CD4-positive, alpha-beta memory T cell (primary cell): Measurements from ENCODE around the gene MAP3K20. TPM values are rescaled to one million over a fixed set of nuclear protein-coding genes. Genes with fewer than 3 reads are reported as not detected.
A peak's percentile ranks its signal among the peaks of the same experiment; 100 is the strongest.

Experiments used
- CTCF ChIA-PET: fragments of 350-600 bp; sonication (Branson Sonifier 250); formaldehyde crosslinking; loops from one replicate; lab custom pipeline; 2021; ENCODE audit warnings: inconsistent platforms; ENCODE audit not compliant: partially characterized antibody; lab: Charles Lee
- POLR2A ChIA-PET: fragments of 350-600 bp; sonication (Branson Sonifier 250); formaldehyde crosslinking; loops from one replicate; lab custom pipeline; 2021; ENCODE audit not compliant: partially characterized antibody; lab: Charles Lee
- DNase-seq, 5 donors: peaks; one replicate each; pipeline versions ENCODE4 v3.0.0 to v3.0.0-alpha.2; 2020 to 2022; ENCODE audit warnings: mixed read lengths in 1 of 5
- H3K27ac ChIP-seq: one replicate; pipeline ENCODE4 v1.7.0; 2013; ENCODE audit warnings: low read depth, low read length
- H3K27me3 ChIP-seq: 2 replicates; pipeline ENCODE4 v1.7.0; 2013; ENCODE audit warnings: mild to moderate bottlenecking, low read length, moderate library complexity; ENCODE audit not compliant: insufficient read depth
- H3K36me3 ChIP-seq: 2 replicates; pipeline ENCODE4 v1.7.0; 2013; ENCODE audit warnings: mild to moderate bottlenecking, low read length, moderate library complexity; ENCODE audit not compliant: insufficient read depth
- H3K4me1 ChIP-seq: 2 replicates; pipeline ENCODE4 v1.7.0; 2013; ENCODE audit warnings: mild to moderate bottlenecking, low read length, moderate library complexity; ENCODE audit not compliant: insufficient read depth
- H3K4me3 ChIP-seq, 2 donors: one replicate each; pipeline ENCODE4 v1.7.0; 2013; ENCODE audit warnings: low read length in 2 of 2, mild to moderate bottlenecking in 1 of 2
- H3K9me3 ChIP-seq, 2 donors: one replicate each; pipeline ENCODE4 v1.7.0; 2013; ENCODE audit warnings: low read length in 2 of 2, control low read depth in 1 of 2; ENCODE audit not compliant: control insufficient read depth in 1 of 2
- H3K27ac Mint-ChIP-seq, 7 donors: one replicate each; pipeline ENCODE4 v1.8.0; 2020 to 2021; ENCODE audit warnings: mixed read lengths in 7 of 7, mild to moderate bottlenecking in 6 of 7, inconsistent platforms in 3 of 7, moderate library complexity in 3 of 7
- H3K27me3 Mint-ChIP-seq, 2 donors: one replicate each; pipeline ENCODE4 v1.8.0; 2020 to 2021; ENCODE audit warnings: mixed read lengths in 2 of 2
- H3K36me3 Mint-ChIP-seq, 2 donors: one replicate each; pipeline ENCODE4 v1.8.0; 2020 to 2021; ENCODE audit warnings: mixed read lengths in 2 of 2, inconsistent platforms in 1 of 2, mild to moderate bottlenecking in 1 of 2
- H3K4me1 Mint-ChIP-seq, 4 donors: one replicate each; pipeline ENCODE4 v1.8.0; 2020 to 2021; ENCODE audit warnings: mixed read lengths in 4 of 4, mild to moderate bottlenecking in 1 of 4
- H3K4me3 Mint-ChIP-seq, 8 donors: one replicate each; pipeline ENCODE4 v1.8.0; 2020 to 2021; ENCODE audit warnings: mixed read lengths in 8 of 8, mild to moderate bottlenecking in 7 of 8, moderate library complexity in 6 of 8, inconsistent platforms in 3 of 8
- H3K9me3 Mint-ChIP-seq, 8 donors: one replicate each; pipeline ENCODE4 v1.8.0; 2020 to 2021; ENCODE audit warnings: mixed read lengths in 8 of 8, mild to moderate bottlenecking in 5 of 8, inconsistent platforms in 3 of 8, moderate library complexity in 1 of 8
- intact Hi-C: fragments of 100-400 bp; cut with micrococcal nuclease; formaldehyde crosslinking; loops from one replicate; pipeline ENCODE4 v1.15.1; 2023
- polyA plus RNA-seq, 2 donors: library from polyadenylated mRNA; unstranded; fragments of 300-500 nt; fragmentation: Illumina TruSeq; gene quantifications; one replicate each; pipeline ENCODE4 v1.2.3, GENCODE V29; 2021
- total RNA-seq, 2 experiments: library from RNA; stranded (reverse); gene quantifications; one replicate each; pipeline ENCODE4 v1.2.3, GENCODE V29; 2021

MAP3K20 gene
- total and polyA plus RNA-seq, 4 experiments from 2014 or later: 0.67 to 2.5 (median 0.82) TPM

GRCh38 chr2:173215316-173215715 is 139.7 kb downstream of the MAP3K20 start:
- no peak overlapping the region for H3K27ac Mint-ChIP-seq
- no peak for DNase-seq
- H3K4me1 ChIP-seq: no peaks in the 10 kb centered on the region
- no peak overlapping the region for H3K27ac ChIP-seq
- no peak overlapping the region for H3K4me3 ChIP-seq
- H3K36me3 Mint-ChIP-seq: no peaks in the 10 kb centered on the region
- no peak overlapping the region for H3K4me3 Mint-ChIP-seq
- peaks cover 0 to 3% of the 10 kb centered on the region in 2 donors for H3K27me3 Mint-ChIP-seq
- intact Hi-C loops: loop anchor here (10.0 kb wide), 1 partner anchor 1129 kb away; no protein-coding TSS in a partner anchor
- H3K9me3 Mint-ChIP-seq: no peaks in the 10 kb centered on the region
- CTCF ChIA-PET: interaction anchor here (15.0 kb wide), 1 partner anchor 189 kb away, joined by 360 read pairs; no protein-coding TSS in a partner anchor
- H3K27me3 ChIP-seq: no peaks in the 10 kb centered on the region
- peaks cover 3 to 6% (median 4%) of the 10 kb centered on the region in 4 donors for H3K4me1 Mint-ChIP-seq
- no peaks in the 10 kb centered on the region for H3K9me3 ChIP-seq
- no peaks in the 10 kb centered on the region for H3K36me3 ChIP-seq
- POLR2A ChIA-PET: no interaction called here

DNA sequence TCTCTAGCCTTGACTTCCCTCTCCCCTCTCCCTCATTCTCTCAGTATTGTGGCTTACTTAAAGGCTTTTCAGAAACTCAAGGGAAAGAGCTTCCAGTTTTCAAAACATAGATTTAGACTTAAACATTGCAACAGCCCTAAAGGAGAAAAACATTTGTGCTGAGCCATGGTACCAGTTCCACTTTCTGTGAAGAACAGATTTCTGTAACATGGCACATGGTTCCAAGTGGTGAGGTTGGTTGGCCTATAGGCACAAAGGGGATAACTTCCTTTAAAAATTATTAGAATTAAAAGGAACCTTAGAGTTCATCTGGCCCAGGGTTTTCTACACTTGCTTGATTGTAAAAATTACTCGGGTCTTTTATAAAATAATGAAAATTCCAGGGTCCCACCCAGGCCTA is 140.4 kb downstream of the MAP3K20 start:
- no peaks in the 10 kb centered on the region for H3K36me3 Mint-ChIP-seq
- peak overlapping the region in 1 of 8 donors; percentile 42 for H3K4me3 Mint-ChIP-seq
- Histone ChIP-seq H3K27me3 (no peaks in the 10 kb centered on the region), H3K4me1 (no peaks in the 10 kb centered on the region), H3K9me3 (no peaks in the 10 kb centered on the region), H3K36me3 (no peaks in the 10 kb centered on the region), H3K4me3 (no peak overlapping the region), H3K27ac (no peak overlapping the region)
- peaks cover 3 to 4% (median 3%) of the 10 kb centered on the region in 4 donors for H3K4me1 Mint-ChIP-seq
- peaks cover 0 to 2% of the 10 kb centered on the region in 2 donors for H3K27me3 Mint-ChIP-seq
- POLR2A ChIA-PET: no interaction called here
- no peak overlapping the region for H3K27ac Mint-ChIP-seq
- CTCF ChIA-PET: interaction anchor here (0.6 to 15.0 kb wide), 4 partner anchors 7 to 924 kb away, joined by 3 to 360 read pairs (median 18); no protein-coding TSS in a partner anchor
- no peak for DNase-seq
- no peaks in the 10 kb centered on the region for H3K9me3 Mint-ChIP-seq
- intact Hi-C loops: loop anchor here (10.0 kb wide), 1 partner anchor 1129 kb away; no protein-coding TSS in a partner anchor

GRCh38 chr2:173216668-173217067 is 141.0 kb downstream of the MAP3K20 start:
- Histone ChIP-seq H3K36me3 (no peaks in the 10 kb centered on the region), H3K27ac (no peak overlapping the region), H3K4me3 (no peak overlapping the region), H3K9me3 (no peaks in the 10 kb centered on the region), H3K4me1 (no peaks in the 10 kb centered on the region), H3K27me3 (no peaks in the 10 kb centered on the region)
- POLR2A ChIA-PET: no interaction called here
- H3K9me3 Mint-ChIP-seq: no peaks in the 10 kb centered on the region
- no peak overlapping the region for H3K27ac Mint-ChIP-seq
- no peaks in the 10 kb centered on the region for H3K27me3 Mint-ChIP-seq
- no peak overlapping the region for H3K4me3 Mint-ChIP-seq
- peaks cover 3 to 4% (median 3%) of the 10 kb centered on the region in 4 donors for H3K4me1 Mint-ChIP-seq
- CTCF ChIA-PET: interaction anchor here (0.6 to 15.0 kb wide), 4 partner anchors 7 to 923 kb away, joined by 3 to 360 read pairs (median 18); no protein-coding TSS in a partner anchor
- H3K36me3 Mint-ChIP-seq: no peaks in the 10 kb centered on the region
- no peak for DNase-seq
- intact Hi-C loops: loop anchor here (10.0 kb wide), 1 partner anchor 1128 kb away; no protein-coding TSS in a partner anchor

DNA sequence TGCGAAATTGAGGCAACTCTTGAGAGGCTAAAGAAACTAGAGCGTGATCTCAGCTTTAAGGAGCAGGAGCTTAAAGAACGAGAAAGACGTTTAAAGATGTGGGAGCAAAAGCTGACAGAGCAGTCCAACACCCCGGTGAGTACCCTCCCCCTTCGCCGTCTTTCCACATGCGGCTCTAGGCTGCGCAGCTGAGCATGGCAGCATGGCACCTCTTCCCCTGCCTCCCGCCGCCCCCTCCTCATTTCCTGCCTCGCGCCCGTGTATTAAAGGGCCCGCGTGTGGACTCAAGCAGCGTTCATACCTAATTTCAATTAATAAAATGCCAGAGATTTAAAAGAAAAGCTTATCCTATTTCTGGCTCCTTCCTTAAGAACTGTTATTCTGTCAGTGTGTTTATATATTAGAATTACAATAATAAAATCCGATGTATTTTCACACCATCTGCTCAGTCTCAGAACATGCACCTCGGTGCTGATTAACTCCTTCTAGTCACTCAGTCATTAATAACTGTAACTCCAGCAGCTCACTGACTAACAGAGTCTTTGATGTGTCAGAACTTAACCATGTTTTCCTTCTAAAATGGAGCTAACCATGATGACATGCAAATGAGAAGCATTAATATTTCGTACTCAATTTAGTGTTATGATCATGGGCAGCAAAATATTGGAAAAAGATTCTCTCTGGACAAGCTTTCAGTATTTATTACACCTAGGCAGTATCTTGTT is 141.6 kb downstream of the MAP3K20 start:
- H3K27me3 Mint-ChIP-seq: no peaks in the 10 kb centered on the region
- POLR2A ChIA-PET: no interaction called here
- no peak overlapping the region for H3K4me3 ChIP-seq
- intact Hi-C loops: loop anchor here (10.0 kb wide), 1 partner anchor 1128 kb away; no protein-coding TSS in a partner anchor
- no peaks in the 10 kb centered on the region for H3K36me3 ChIP-seq
- H3K9me3 Mint-ChIP-seq: no peaks in the 10 kb centered on the region
- peaks cover 3 to 4% (median 3%) of the 10 kb centered on the region in 4 donors for H3K4me1 Mint-ChIP-seq
- CTCF ChIA-PET: interaction anchor here (1.5 to 15.0 kb wide), 4 partner anchors 8 to 191 kb away, joined by 3 to 360 read pairs (median 18); no protein-coding TSS in a partner anchor
- no peaks in the 10 kb centered on the region for H3K4me1 ChIP-seq
- no peaks in the 10 kb centered on the region for H3K9me3 ChIP-seq
- H3K27ac ChIP-seq: no peak overlapping the region
- DNase-seq: no peak
- no peak overlapping the region for H3K27ac Mint-ChIP-seq
- H3K36me3 Mint-ChIP-seq: no peaks in the 10 kb centered on the region
- H3K4me3 Mint-ChIP-seq: peak overlapping the region in 1 of 8 donors; percentile 11
- no peaks in the 10 kb centered on the region for H3K27me3 ChIP-seq

DNA sequence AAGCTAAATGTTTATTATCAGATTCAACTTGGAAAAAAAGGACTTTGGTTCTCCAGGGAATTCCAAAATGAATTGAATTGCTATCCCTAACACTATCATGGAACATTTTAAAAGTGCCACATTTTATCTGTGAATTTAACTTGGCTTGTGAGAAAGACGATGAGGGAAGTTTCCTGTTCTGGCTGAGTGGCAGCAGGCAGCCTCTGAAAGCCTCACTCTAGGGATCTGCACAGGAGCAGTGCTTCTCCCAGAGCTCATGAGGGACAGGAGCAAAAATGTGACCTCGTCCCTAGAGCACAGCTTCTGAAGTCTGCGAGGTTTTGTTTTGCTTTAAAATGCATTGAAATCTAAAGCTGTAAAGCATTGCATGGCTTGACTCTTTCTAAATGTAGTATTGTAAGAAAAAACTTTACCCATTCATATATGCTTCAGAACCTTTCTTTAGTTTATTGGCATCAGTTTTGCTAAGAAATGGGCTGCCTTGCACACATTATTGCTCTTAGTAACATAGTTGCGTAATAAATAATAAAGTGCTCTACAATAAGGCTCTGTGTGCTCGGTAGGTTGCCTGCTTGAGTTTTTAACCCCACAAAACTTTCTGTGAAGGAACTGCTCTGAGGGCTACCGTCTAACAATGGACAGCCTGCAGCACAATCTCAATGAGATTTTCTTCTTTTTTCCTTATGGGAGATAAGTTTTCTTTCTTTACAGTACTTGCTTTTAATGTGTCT is 142.8 kb downstream of the MAP3K20 start:
- Mint-ChIP-seq H3K27me3 (no peaks in the 10 kb centered on the region), H3K4me1 (peaks cover 3 to 4% (median 3%) of the 10 kb centered on the region in 4 donors), H3K9me3 (no peaks in the 10 kb centered on the region), H3K36me3 (no peaks in the 10 kb centered on the region), H3K4me3 (peak overlapping the region in 2 of 8 donors; percentile 3 to 56), H3K27ac (peak overlapping the region in 3 of 7 donors; percentile 32 to 85 (median 60))
- POLR2A ChIA-PET: no interaction called here
- intact Hi-C loops: loop anchor here (10.0 kb wide), 1 partner anchor 1126 kb away; no protein-coding TSS in a partner anchor
- DNase-seq: no peak
- Histone ChIP-seq H3K9me3 (no peaks in the 10 kb centered on the region), H3K27me3 (no peaks in the 10 kb centered on the region), H3K4me3 (no peak overlapping the region), H3K27ac (no peak overlapping the region), H3K4me1 (no peaks in the 10 kb centered on the region), H3K36me3 (no peaks in the 10 kb centered on the region)
- CTCF ChIA-PET: interaction anchor here (0.8 to 15.0 kb wide), 5 partner anchors 8 to 1123 kb away, joined by 3 to 360 read pairs (median 6); no protein-coding TSS in a partner anchor

DNA sequence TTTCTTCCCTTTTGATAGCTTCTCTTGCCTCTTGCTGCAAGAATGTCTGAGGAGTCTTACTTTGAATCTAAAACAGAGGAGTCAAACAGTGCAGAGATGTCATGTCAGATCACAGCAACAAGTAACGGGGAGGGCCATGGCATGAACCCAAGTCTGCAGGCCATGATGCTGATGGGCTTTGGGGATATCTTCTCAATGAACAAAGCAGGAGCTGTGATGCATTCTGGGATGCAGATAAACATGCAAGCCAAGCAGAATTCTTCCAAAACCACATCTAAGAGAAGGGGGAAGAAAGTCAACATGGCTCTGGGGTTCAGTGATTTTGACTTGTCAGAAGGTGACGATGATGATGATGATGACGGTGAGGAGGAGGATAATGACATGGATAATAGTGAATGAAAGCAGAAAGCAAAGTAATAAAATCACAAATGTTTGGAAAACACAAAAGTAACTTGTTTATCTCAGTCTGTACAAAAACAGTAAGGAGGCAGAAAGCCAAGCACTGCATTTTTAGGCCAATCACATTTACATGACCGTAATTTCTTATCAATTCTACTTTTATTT is 145.6 kb downstream of the MAP3K20 start:
- Mint-ChIP-seq H3K27ac (peak overlapping the region in 1 of 7 donors; percentile 4), H3K36me3 (no peaks in the 10 kb centered on the region), H3K9me3 (no peaks in the 10 kb centered on the region), H3K27me3 (no peaks in the 10 kb centered on the region), H3K4me1 (peaks cover 3 to 4% (median 3%) of the 10 kb centered on the region in 4 donors), H3K4me3 (no peak overlapping the region)
- Histone ChIP-seq H3K9me3 (no peaks in the 10 kb centered on the region), H3K4me3 (no peak overlapping the region), H3K27me3 (no peaks in the 10 kb centered on the region), H3K36me3 (no peaks in the 10 kb centered on the region), H3K4me1 (no peaks in the 10 kb centered on the region), H3K27ac (no peak overlapping the region)
- no peak for DNase-seq
- intact Hi-C loops: no loop called here
- ChIA-PET CTCF (interaction anchor here (1.6 kb wide), 1 partner anchor 11 kb away, joined by 6 read pairs; no protein-coding TSS in a partner anchor), POLR2A (no interaction called here)
